GM12891 (cell line): ENCODE measurements around the gene FGGY.

ENCODE experiments used
- POLR2A ChIP-seq: IDR thresholded peaks from 2 replicates; pipeline ENCODE4 v1.6.1; 2011; ENCODE audit warnings: low read depth, low read length, control low read depth
- POLR2AphosphoS5 ChIP-seq: IDR thresholded peaks from 2 replicates; pipeline ENCODE4 v1.6.1; 2011; ENCODE audit warnings: low read depth, low read length, control low read depth
- POU2F2 ChIP-seq: IDR thresholded peaks from 2 replicates; pipeline ENCODE4 v1.6.1; 2011; ENCODE audit warnings: low read depth, mild to moderate bottlenecking, control low read depth, low read length, moderate library complexity
- SPI1 ChIP-seq: IDR thresholded peaks from 2 replicates; pipeline ENCODE4 v1.6.1; 2011; ENCODE audit warnings: low read depth, low read length, control low read depth
- TAF1 ChIP-seq: IDR thresholded peaks from 2 replicates; pipeline ENCODE4 v1.6.1; 2011; ENCODE audit warnings: low read depth, low read length, control low read depth

DNA sequence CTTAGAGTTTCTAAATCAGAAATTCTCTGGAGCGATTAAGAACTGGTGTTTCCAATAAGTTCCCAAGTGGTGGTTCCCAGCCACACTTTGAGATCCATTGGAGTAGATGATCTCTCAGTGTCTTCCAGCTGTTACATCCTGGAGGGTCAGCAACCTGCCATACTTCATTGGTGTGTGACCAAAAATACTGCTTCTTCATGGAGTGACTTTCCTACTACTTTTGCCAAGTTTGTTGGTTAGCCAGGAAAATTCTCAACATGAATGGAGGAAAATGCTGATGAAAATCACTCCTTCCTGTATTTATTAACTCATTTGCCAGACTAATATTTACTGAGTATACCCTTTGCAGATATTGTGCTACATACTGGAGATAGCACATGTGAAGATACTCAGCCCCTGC is 186.1 kb downstream of the FGGY start:
- TF ChIP-seq POLR2A (no peak), POLR2AphosphoS5 (no peak), TAF1 (no peak), SPI1 (no peak), POU2F2 (no peak)
